Liver (tissue), 9 donors: ENCODE results near the gene SCD5. TPM values are rescaled to one million over a fixed set of nuclear protein-coding genes. Genes with fewer than 3 reads are reported as not detected.

Experiments used
- DNase-seq: peaks from one replicate; pipeline ENCODE4 v3.0.0-alpha.2; 2017; ENCODE audit warnings: low spot score
- H3K27ac ChIP-seq, 2 donors: one replicate each; pipeline ENCODE4 v1.7.0; 2013; ENCODE audit warnings: inconsistent platforms in 2 of 2, low read length in 2 of 2, control low read depth in 1 of 2, low read depth in 1 of 2, mild to moderate bottlenecking in 1 of 2
- H3K27me3 ChIP-seq, 4 donors: one replicate each; pipeline versions ENCODE4 v1.6.1 to v1.7.0; 2013; ENCODE audit warnings: low read length in 3 of 4, inconsistent platforms in 1 of 4, mild to moderate bottlenecking in 1 of 4, moderate library complexity in 1 of 4; ENCODE audit not compliant: control insufficient read depth in 4 of 4, insufficient read depth in 4 of 4
- H3K36me3 ChIP-seq, 4 donors: one replicate each; pipeline versions ENCODE4 v1.6.1 to v1.7.0; 2013; ENCODE audit warnings: low read length in 3 of 4, mild to moderate bottlenecking in 3 of 4, low read depth in 1 of 4, moderate library complexity in 1 of 4; ENCODE audit not compliant: control insufficient read depth in 4 of 4, insufficient read depth in 3 of 4
- H3K4me1 ChIP-seq, 4 donors: one replicate each; pipeline versions ENCODE4 v1.6.1 to v1.7.0; 2013; ENCODE audit warnings: low read length in 3 of 4, mild to moderate bottlenecking in 3 of 4, moderate library complexity in 1 of 4; ENCODE audit not compliant: control insufficient read depth in 4 of 4, insufficient read depth in 4 of 4
- H3K4me3 ChIP-seq, 3 donors: one replicate each; pipeline versions ENCODE4 v1.6.1 to v1.7.0; 2013; ENCODE audit warnings: low read length in 3 of 3, control low read depth in 1 of 3, low read depth in 1 of 3, mild to moderate bottlenecking in 1 of 3
- H3K9ac ChIP-seq, 2 donors: one replicate each; pipeline ENCODE4 v1.7.0; 2013; ENCODE audit warnings: low read length in 2 of 2, mild to moderate bottlenecking in 2 of 2, moderate library complexity in 2 of 2, control low read depth in 1 of 2, low read depth in 1 of 2
- H3K9me3 ChIP-seq, 4 donors: one replicate each; pipeline versions ENCODE4 v1.6.1 to v1.7.0; 2013; ENCODE audit warnings: low read length in 3 of 4; ENCODE audit not compliant: control insufficient read depth in 4 of 4
- EGR1 ChIP-seq, 2 donors: IDR thresholded peaks; 2 replicates each; pipeline ENCODE4 v1.6.1; 2016 to 2018; ENCODE audit warnings: antibody characterized with exemption in 2 of 2, low read depth in 2 of 2
- FOXA1 ChIP-seq: IDR thresholded peaks from 2 replicates; pipeline ENCODE4 v1.6.1; 2016; ENCODE audit warnings: antibody characterized with exemption
- FOXA2 ChIP-seq: IDR thresholded peaks from 2 replicates; pipeline ENCODE4 v1.6.1; 2016; ENCODE audit warnings: antibody characterized with exemption
- GABPA ChIP-seq, 2 donors: IDR thresholded peaks in 1 of 2; conservative IDR thresholded peaks in 1 of 2; 2 replicates each; pipeline ENCODE4 v1.6.1; 2016; ENCODE audit warnings: antibody characterized with exemption in 2 of 2, mild to moderate bottlenecking in 1 of 2, moderate library complexity in 1 of 2
- HNF4A ChIP-seq, 2 donors: conservative IDR thresholded peaks; 2 replicates each; pipeline ENCODE4 v1.6.1; 2016; ENCODE audit warnings: antibody characterized with exemption in 2 of 2, mild to moderate bottlenecking in 2 of 2
- HNF4G ChIP-seq: IDR thresholded peaks from 2 replicates; pipeline ENCODE4 v1.6.1; 2016; ENCODE audit warnings: antibody characterized with exemption
- JUND ChIP-seq, 2 donors: IDR thresholded peaks; 2 replicates each; pipeline ENCODE4 v1.6.1; 2016; ENCODE audit warnings: antibody characterized with exemption in 2 of 2
- NR2F2 ChIP-seq: IDR thresholded peaks from 2 replicates; pipeline ENCODE4 v1.6.1; 2016; ENCODE audit warnings: antibody characterized with exemption
- RAD21 ChIP-seq, 2 donors: IDR thresholded peaks; 2 replicates each; pipeline ENCODE4 v1.6.1; 2016; ENCODE audit warnings: antibody characterized with exemption in 2 of 2, mild to moderate bottlenecking in 2 of 2
- RXRA ChIP-seq, 2 donors: IDR thresholded peaks; 2 replicates each; pipeline ENCODE4 v1.6.1; 2017 to 2018; ENCODE audit warnings: antibody characterized with exemption in 2 of 2, mild to moderate bottlenecking in 1 of 2
- SP1 ChIP-seq: IDR thresholded peaks from 2 replicates; pipeline ENCODE4 v1.6.1; 2018; ENCODE audit warnings: antibody characterized with exemption, mild to moderate bottlenecking
- TAF1 ChIP-seq: conservative IDR thresholded peaks from 2 replicates; pipeline ENCODE4 v1.6.1; 2016; ENCODE audit warnings: antibody characterized with exemption, mild to moderate bottlenecking
- YY1 ChIP-seq: IDR thresholded peaks from 2 replicates; pipeline ENCODE4 v1.6.1; 2016; ENCODE audit warnings: antibody characterized with exemption, mild to moderate bottlenecking
- WGBS: extraction: QIAGEN DNeasy Blood & Tissue Kit; methylation state at CpG from one replicate; pipeline ENCODE4 v1.1.7; 2013; 5-methylcytosine and 5-hydroxymethylcytosine counted together
- polyA plus RNA-seq, 2 donors: library from polyadenylated mRNA; stranded (reverse) in 1 of 2; unstranded in 1 of 2; fragments of 200-250 nt in 1 of 2; fragments of >200 nt in 1 of 2; fragmentation: Nextera tagmentation in 1 of 2; extraction: Ambion mirVana in 1 of 2; gene quantifications; one replicate each; pipeline versions ENCODE4 v1.2.1 to v1.2.3, GENCODE V29; 2013 to 2015
- total RNA-seq, 2 donors: library from RNA; depleted of rRNA; stranded (reverse); fragments of >200 nt; gene quantifications; one replicate each; pipeline ENCODE4 v1.2.3, GENCODE V29; 2014
- TF ChIP-seq, protein P1 (sequence below): IDR thresholded peaks from 2 replicates; pipeline ENCODE4 v1.6.1; 2016; ENCODE audit warnings: antibody characterized with exemption
- TF ChIP-seq, protein P2 (sequence below): IDR thresholded peaks from 2 replicates; pipeline ENCODE4 v1.6.1; 2016; ENCODE audit warnings: antibody characterized with exemption
- TF ChIP-seq, protein P3 (sequence below): IDR thresholded peaks from 2 replicates; pipeline ENCODE4 v1.6.1; 2016; ENCODE audit warnings: antibody characterized with exemption
- TF ChIP-seq, protein P4 (sequence below): IDR thresholded peaks from 2 replicates; pipeline ENCODE4 v1.6.1; 2016; ENCODE audit warnings: antibody characterized with exemption, mild to moderate bottlenecking
- TF ChIP-seq, protein P5 (sequence below): fragments of 150-350 bp; IDR thresholded peaks from 2 replicates; pipeline ENCODE4 v1.5.1; 2017; ENCODE audit warnings: improper control_type of control experiment, low read depth, low read length; ENCODE audit not compliant: missing input control
- donor health status: healthy.
- donor health status: healthy.
- donor health status: healthy.
- donor health status: healthy.
- donor health status: healthy.

SCD5 gene
- total and polyA plus RNA-seq, 4 donors, result 0.14 to 1.9 (median 0.57) TPM

DNA sequence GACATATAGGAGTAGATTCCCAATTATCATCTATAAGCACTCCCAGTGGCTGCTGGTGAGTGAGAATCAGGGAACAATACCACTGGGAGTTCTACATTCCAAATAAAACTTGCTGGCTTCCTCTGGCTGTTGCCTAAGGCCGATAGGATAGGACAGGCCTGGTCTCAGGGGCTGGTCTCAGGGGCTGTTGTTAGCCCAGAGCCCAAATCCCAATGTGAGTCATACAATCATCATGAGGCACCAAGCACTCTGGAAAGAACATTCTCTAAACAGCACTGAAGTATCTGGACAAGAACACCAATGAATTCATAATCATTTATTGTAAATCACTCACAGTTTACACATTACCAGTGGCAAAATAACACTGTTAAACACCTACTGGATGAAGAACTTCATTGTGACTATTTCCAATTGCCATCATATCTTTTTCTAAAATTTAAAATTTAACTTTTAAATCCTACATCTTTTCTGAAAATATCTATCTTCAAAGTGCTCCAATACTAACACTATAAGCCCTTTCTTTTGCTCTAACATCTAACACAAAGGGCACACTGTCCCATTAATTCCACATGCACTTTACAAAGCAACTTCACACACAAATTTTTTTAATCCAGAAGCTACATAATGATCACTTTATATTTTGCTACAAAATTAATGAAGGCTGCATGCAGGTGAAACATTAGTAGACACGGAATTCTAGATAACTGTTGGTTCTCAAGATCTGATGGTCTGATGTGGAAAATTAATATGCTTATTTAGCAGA is 169.2 kb downstream of the SCD5 start:
- Histone ChIP-seq H3K9me3 (no peaks in the 10 kb centered on the region), H3K4me3 (no peak overlapping the region), H3K9ac (no peak overlapping the region), H3K27me3 (no peaks in the 10 kb centered on the region), H3K4me1 (peaks cover 0 to 5% (median 2%) of the 10 kb centered on the region in 4 donors), H3K36me3 (peaks cover 0 to 1% (median 0%) of the 10 kb centered on the region in 4 donors), H3K27ac (no peak overlapping the region)
- DNase-seq, result no peak
- TF ChIP-seq, protein P1, sequence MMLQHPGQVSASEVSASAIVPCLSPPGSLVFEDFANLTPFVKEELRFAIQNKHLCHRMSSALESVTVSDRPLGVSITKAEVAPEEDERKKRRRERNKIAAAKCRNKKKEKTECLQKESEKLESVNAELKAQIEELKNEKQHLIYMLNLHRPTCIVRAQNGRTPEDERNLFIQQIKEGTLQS, result no peak
- TF ChIP-seq YY1, result no peak
- TF ChIP-seq, protein P2, sequence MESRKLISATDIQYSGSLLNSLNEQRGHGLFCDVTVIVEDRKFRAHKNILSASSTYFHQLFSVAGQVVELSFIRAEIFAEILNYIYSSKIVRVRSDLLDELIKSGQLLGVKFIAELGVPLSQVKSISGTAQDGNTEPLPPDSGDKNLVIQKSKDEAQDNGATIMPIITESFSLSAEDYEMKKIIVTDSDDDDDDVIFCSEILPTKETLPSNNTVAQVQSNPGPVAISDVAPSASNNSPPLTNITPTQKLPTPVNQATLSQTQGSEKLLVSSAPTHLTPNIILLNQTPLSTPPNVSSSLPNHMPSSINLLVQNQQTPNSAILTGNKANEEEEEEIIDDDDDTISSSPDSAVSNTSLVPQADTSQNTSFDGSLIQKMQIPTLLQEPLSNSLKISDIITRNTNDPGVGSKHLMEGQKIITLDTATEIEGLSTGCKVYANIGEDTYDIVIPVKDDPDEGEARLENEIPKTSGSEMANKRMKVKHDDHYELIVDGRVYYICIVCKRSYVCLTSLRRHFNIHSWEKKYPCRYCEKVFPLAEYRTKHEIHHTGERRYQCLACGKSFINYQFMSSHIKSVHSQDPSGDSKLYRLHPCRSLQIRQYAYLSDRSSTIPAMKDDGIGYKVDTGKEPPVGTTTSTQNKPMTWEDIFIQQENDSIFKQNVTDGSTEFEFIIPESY, result no peak
- TF ChIP-seq RAD21 (IDR thresholded peaks at IDR 0.05), result no peak
- no peak for TF ChIP-seq HNF4A (conservative IDR thresholded peaks at IDR 0.05)
- TF ChIP-seq HNF4G, result no peak
- no peak for TF ChIP-seq JUND (IDR thresholded peaks at IDR 0.05)
- TF ChIP-seq, protein P3, sequence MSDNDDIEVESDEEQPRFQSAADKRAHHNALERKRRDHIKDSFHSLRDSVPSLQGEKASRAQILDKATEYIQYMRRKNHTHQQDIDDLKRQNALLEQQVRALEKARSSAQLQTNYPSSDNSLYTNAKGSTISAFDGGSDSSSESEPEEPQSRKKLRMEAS, result no peak
- TF ChIP-seq, protein P4, sequence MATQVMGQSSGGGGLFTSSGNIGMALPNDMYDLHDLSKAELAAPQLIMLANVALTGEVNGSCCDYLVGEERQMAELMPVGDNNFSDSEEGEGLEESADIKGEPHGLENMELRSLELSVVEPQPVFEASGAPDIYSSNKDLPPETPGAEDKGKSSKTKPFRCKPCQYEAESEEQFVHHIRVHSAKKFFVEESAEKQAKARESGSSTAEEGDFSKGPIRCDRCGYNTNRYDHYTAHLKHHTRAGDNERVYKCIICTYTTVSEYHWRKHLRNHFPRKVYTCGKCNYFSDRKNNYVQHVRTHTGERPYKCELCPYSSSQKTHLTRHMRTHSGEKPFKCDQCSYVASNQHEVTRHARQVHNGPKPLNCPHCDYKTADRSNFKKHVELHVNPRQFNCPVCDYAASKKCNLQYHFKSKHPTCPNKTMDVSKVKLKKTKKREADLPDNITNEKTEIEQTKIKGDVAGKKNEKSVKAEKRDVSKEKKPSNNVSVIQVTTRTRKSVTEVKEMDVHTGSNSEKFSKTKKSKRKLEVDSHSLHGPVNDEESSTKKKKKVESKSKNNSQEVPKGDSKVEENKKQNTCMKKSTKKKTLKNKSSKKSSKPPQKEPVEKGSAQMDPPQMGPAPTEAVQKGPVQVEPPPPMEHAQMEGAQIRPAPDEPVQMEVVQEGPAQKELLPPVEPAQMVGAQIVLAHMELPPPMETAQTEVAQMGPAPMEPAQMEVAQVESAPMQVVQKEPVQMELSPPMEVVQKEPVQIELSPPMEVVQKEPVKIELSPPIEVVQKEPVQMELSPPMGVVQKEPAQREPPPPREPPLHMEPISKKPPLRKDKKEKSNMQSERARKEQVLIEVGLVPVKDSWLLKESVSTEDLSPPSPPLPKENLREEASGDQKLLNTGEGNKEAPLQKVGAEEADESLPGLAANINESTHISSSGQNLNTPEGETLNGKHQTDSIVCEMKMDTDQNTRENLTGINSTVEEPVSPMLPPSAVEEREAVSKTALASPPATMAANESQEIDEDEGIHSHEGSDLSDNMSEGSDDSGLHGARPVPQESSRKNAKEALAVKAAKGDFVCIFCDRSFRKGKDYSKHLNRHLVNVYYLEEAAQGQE, result no peak
- no peak for TF ChIP-seq FOXA2
- TF ChIP-seq RXRA (IDR thresholded peaks at IDR 0.05), result no peak
- no peak for TF ChIP-seq TAF1
- TF ChIP-seq GABPA (IDR thresholded peaks at IDR 0.05 in 1 of 2, conservative IDR thresholded peaks at IDR 0.05 in 1 of 2), result no peak
- TF ChIP-seq EGR1 (IDR thresholded peaks at IDR 0.05; ENCODE audit: low read depth in 2 of 2), result no peak
- no peak for TF ChIP-seq NR2F2
- no peak for TF ChIP-seq FOXA1
- TF ChIP-seq, protein P5, sequence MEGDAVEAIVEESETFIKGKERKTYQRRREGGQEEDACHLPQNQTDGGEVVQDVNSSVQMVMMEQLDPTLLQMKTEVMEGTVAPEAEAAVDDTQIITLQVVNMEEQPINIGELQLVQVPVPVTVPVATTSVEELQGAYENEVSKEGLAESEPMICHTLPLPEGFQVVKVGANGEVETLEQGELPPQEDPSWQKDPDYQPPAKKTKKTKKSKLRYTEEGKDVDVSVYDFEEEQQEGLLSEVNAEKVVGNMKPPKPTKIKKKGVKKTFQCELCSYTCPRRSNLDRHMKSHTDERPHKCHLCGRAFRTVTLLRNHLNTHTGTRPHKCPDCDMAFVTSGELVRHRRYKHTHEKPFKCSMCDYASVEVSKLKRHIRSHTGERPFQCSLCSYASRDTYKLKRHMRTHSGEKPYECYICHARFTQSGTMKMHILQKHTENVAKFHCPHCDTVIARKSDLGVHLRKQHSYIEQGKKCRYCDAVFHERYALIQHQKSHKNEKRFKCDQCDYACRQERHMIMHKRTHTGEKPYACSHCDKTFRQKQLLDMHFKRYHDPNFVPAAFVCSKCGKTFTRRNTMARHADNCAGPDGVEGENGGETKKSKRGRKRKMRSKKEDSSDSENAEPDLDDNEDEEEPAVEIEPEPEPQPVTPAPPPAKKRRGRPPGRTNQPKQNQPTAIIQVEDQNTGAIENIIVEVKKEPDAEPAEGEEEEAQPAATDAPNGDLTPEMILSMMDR, result no peak
- no peak for TF ChIP-seq SP1
- 87% methylated on average over 2 of the region's 2 CpGs for WGBS
